Lower lobe of right lung (tissue), 2 donors: ENCODE data around the gene PPFIA1. TPM values are rescaled to one million over a fixed set of nuclear protein-coding genes. Genes with fewer than 3 reads are reported as not detected.
"Not testable (repeated sequence)": the region's sequence is repeated elsewhere in the genome, so short reads cannot be mapped to it uniquely, and the experiment has no call there.

Source experiments
- ATAC-seq, 2 donors: fragments of 200-7000 bp; cut with Tn5 transposase; one replicate each; pipeline ENCODE4 v1.9.1; 2020 to 2022; ENCODE audit warnings: mild to moderate bottlenecking in 2 of 2, moderate library complexity in 2 of 2
- DNase-seq: peaks from one replicate; pipeline ENCODE4 v3.0.0-alpha.2; 2020
- H3K27ac ChIP-seq: fragments of 200-600 bp; one replicate; pipeline ENCODE4 v1.8.0; 2022
- H3K27me3 ChIP-seq: fragments of 200-600 bp; one replicate; pipeline ENCODE4 v1.8.0; 2022; ENCODE audit warnings: low read depth
- H3K36me3 ChIP-seq: fragments of 200-600 bp; one replicate; pipeline ENCODE4 v1.8.0; 2022; ENCODE audit warnings: mild to moderate bottlenecking
- H3K4me1 ChIP-seq: fragments of 200-600 bp; one replicate; pipeline ENCODE4 v1.8.0; 2022
- H3K4me3 ChIP-seq: fragments of 200-600 bp; one replicate; pipeline ENCODE4 v1.8.0; 2022; ENCODE audit warnings: mild to moderate bottlenecking
- H3K9me3 ChIP-seq: fragments of 200-600 bp; one replicate; pipeline ENCODE4 v1.8.0; 2022
- CTCF ChIP-seq: fragments of 200-600 bp; IDR thresholded peaks from one replicate; pipeline ENCODE4 v1.8.0; 2022; ENCODE audit warnings: antibody characterized with exemption, mild to moderate bottlenecking
- intact Hi-C: fragments of 100-400 bp; cut with DNase I; formaldehyde crosslinking; loops from one replicate; pipeline ENCODE4 v1.11.0; 2022
- total RNA-seq: library from RNA; stranded (reverse); fragmentation: NEBNext Ultra II Directional; extraction: Animal tissue kit (Norgen Biotek cat#: 25700); gene quantifications from one replicate; pipeline ENCODE4 v1.2.1, GENCODE V29; 2021
- donor health status: DM: no; HTN: yes; CAD: no; lungs with severe emphysema.

Gene PPFIA1
- total RNA-seq, 1 donor from 2014 or later: 81.0 TPM

GRCh38 chr11:70290361-70291065 lies 20.0 kb downstream of the PPFIA1 start:
- H3K9me3 ChIP-seq: no peaks in the 10 kb centered on the region
- ATAC-seq: no peak
- no peak for DNase-seq
- no peak for TF ChIP-seq CTCF
- no peak overlapping the region for H3K27ac ChIP-seq
- no peaks in the 10 kb centered on the region for H3K27me3 ChIP-seq
- H3K4me1 ChIP-seq: peaks cover 5% of the 10 kb centered on the region
- H3K4me3 ChIP-seq: no peak overlapping the region
- intact Hi-C loops: no loop called here
- peaks cover 72% of the 10 kb centered on the region for H3K36me3 ChIP-seq

GRCh38 chr11:70292166-70292565 lies 21.7 kb downstream of the PPFIA1 start:
- H3K4me1 ChIP-seq: peaks cover 5% of the 10 kb centered on the region
- DNase-seq: no peak
- no peak overlapping the region for H3K27ac ChIP-seq
- no peak overlapping the region for H3K4me3 ChIP-seq
- no peak for TF ChIP-seq CTCF
- no peak for ATAC-seq
- H3K9me3 ChIP-seq: no peaks in the 10 kb centered on the region
- H3K27me3 ChIP-seq: no peaks in the 10 kb centered on the region
- intact Hi-C loops: no loop called here
- peaks cover 59% of the 10 kb centered on the region for H3K36me3 ChIP-seq

- DNase-seq: no peak
- H3K27me3 ChIP-seq: no peaks in the 10 kb centered on the region
- no peak for TF ChIP-seq CTCF
- H3K27ac ChIP-seq: no peak overlapping the region
- intact Hi-C loops: no loop called here
- peaks cover 5% of the 10 kb centered on the region for H3K4me1 ChIP-seq
- no peak for ATAC-seq
- H3K36me3 ChIP-seq: peaks cover 59% of the 10 kb centered on the region
- H3K4me3 ChIP-seq: no peak overlapping the region
- H3K9me3 ChIP-seq: no peaks in the 10 kb centered on the region
Observed at GRCh38 chr11:70292863-70293262, 22.4 kb downstream of the PPFIA1 start.

- DNase-seq, H3K9me3 ChIP-seq, intact Hi-C loops, H3K4me3 ChIP-seq, H3K4me1 ChIP-seq, H3K27me3 ChIP-seq, ATAC-seq, H3K27ac ChIP-seq: not testable (repeated sequence)
- peaks cover 59% of the 10 kb centered on the region for H3K36me3 ChIP-seq
Observed at GRCh38 chr11:70295166-70295565, 24.7 kb downstream of the PPFIA1 start.

- TF ChIP-seq CTCF: no peak
- intact Hi-C loops: no loop called here
- DNase-seq (no peak), ATAC-seq (no peak)
- no peak overlapping the region for H3K27ac ChIP-seq
- H3K27me3 ChIP-seq: no peaks in the 10 kb centered on the region
- no peaks in the 10 kb centered on the region for H3K9me3 ChIP-seq
- H3K36me3 ChIP-seq: peaks cover 50% of the 10 kb centered on the region
- H3K4me1 ChIP-seq: peaks cover 5% of the 10 kb centered on the region
- no peak overlapping the region for H3K4me3 ChIP-seq
Observed at GRCh38 chr11:70296681-70297080, 26.2 kb downstream of the PPFIA1 start.

GRCh38 chr11:70297341-70297740 lies 26.9 kb downstream of the PPFIA1 start:
- peaks cover 51% of the 10 kb centered on the region for H3K36me3 ChIP-seq
- intact Hi-C loops: no loop called here
- no peak for DNase-seq
- no peak overlapping the region for H3K4me3 ChIP-seq
- H3K27me3 ChIP-seq: no peaks in the 10 kb centered on the region
- no peak for TF ChIP-seq CTCF
- peaks cover 5% of the 10 kb centered on the region for H3K4me1 ChIP-seq
- no peaks in the 10 kb centered on the region for H3K9me3 ChIP-seq
- no peak for ATAC-seq
- H3K27ac ChIP-seq: no peak overlapping the region
